Endothelial cell of umbilical vein (primary cell): Measurements from ENCODE around the gene NHLRC1. TPM values are rescaled to one million over a fixed set of nuclear protein-coding genes. Genes with fewer than 3 reads are reported as not detected.

ENCODE experiments used
- BruUV-seq: library from RNA; stranded (reverse); fragments of 400-500 nt; replicated peaks from 2 replicates; lab custom pipeline; 2021; lab: Mats Ljungman, UMichigan
- CTCF ChIA-PET: fragments of 300-600, 350-600 bp; sonication (Branson Sonifier 250); formaldehyde crosslinking; loops from one replicate; lab custom pipeline; 2021; ENCODE audit warnings: antibody characterized with exemption, inconsistent platforms; lab: Charles Lee
- POLR2A ChIA-PET: fragments of 300-600, 350-600 bp; sonication (Branson Sonifier 250); formaldehyde crosslinking; loops from one replicate; lab custom pipeline; 2021; ENCODE audit warnings: antibody characterized with exemption, inconsistent platforms; lab: Charles Lee
- DNase-seq: peaks from one replicate; pipeline ENCODE4 v3.0.0-alpha.2; 2011; ENCODE audit warnings: low read depth, low spot score
- FAIRE-seq: peaks from 2 replicates; lab custom pipeline; 2011; peaks lifted over from hg19 to GRCh38; lab: Jason Lieb, UNC
- H2AFZ ChIP-seq: 2 replicates; pipeline ENCODE4 v1.6.0; 2012; ENCODE audit warnings: low read depth, low read length, control low read depth, inconsistent platforms
- H3K27ac ChIP-seq: 2 replicates; pipeline ENCODE4 v1.5.1; 2011; ENCODE audit warnings: low read depth, mild to moderate bottlenecking, control low read depth, low read length, moderate library complexity; ENCODE audit not compliant: insufficient read depth
- H3K27me3 ChIP-seq, 2 experiments: 2 replicates each; pipeline versions ENCODE4 v1.6.0 to v1.6.1; 2011; ENCODE audit warnings: low read length in 2 of 2, mixed read lengths in 1 of 2; ENCODE audit not compliant: control insufficient read depth in 2 of 2, insufficient read depth in 2 of 2
- H3K36me3 ChIP-seq, 2 experiments: 2 replicates in 1 of 2; 3 replicates in 1 of 2; pipeline ENCODE4 v1.5.1; 2011; ENCODE audit warnings: low read length in 2 of 2, mild to moderate bottlenecking in 1 of 2, moderate library complexity in 1 of 2; ENCODE audit not compliant: control insufficient read depth in 2 of 2, insufficient read depth in 2 of 2; ENCODE audit errors: extremely low read depth in 1 of 2
- H3K4me1 ChIP-seq: 3 replicates; pipeline ENCODE4 v1.5.1; 2011; ENCODE audit warnings: mild to moderate bottlenecking, low read length; ENCODE audit not compliant: control insufficient read depth, insufficient read depth; ENCODE audit errors: extremely low read depth
- H3K4me2 ChIP-seq: 2 replicates; pipeline ENCODE4 v1.6.1; 2011; ENCODE audit warnings: low read length, control low read depth, mixed read lengths; ENCODE audit not compliant: insufficient read depth
- H3K4me3 ChIP-seq, 3 experiments: fragments of 200-600 bp in 1 of 3; sonication (generic), shearing (Covaris generic) in 1 of 3; replicated peaks in 1 of 3; 2 replicates each; pipeline ENCODE4 v1.5.1; 2011 to 2016; ENCODE audit warnings: control low read depth in 3 of 3, low read length in 3 of 3, mild to moderate bottlenecking in 2 of 3, inconsistent platforms in 1 of 3, low read depth in 1 of 3, moderate library complexity in 1 of 3; ENCODE audit not compliant: insufficient read depth in 1 of 3
- H3K79me2 ChIP-seq: 2 replicates; pipeline ENCODE4 v1.6.0; 2012; ENCODE audit warnings: low read length, inconsistent platforms; ENCODE audit not compliant: control insufficient read depth, insufficient read depth
- H3K9ac ChIP-seq: replicated peaks from 2 replicates; pipeline ENCODE3; 2011; ENCODE audit warnings: low read length, control low read depth; ENCODE audit not compliant: insufficient read depth; ENCODE audit errors: extremely low read depth
- H3K9me1 ChIP-seq: replicated peaks from 3 replicates; pipeline ENCODE4 v1.6.0; 2011; ENCODE audit warnings: mild to moderate bottlenecking, low read length; ENCODE audit not compliant: control insufficient read depth, insufficient read depth; ENCODE audit errors: extremely low read depth
- H3K9me3 ChIP-seq: replicated peaks from 2 replicates; pipeline ENCODE4 v1.5.1; 2012; ENCODE audit warnings: low read length, inconsistent platforms; ENCODE audit not compliant: control insufficient read depth, insufficient read depth
- H4K20me1 ChIP-seq: replicated peaks from 2 replicates; pipeline ENCODE3; 2011; ENCODE audit warnings: mild to moderate bottlenecking, low read length; ENCODE audit not compliant: control insufficient read depth, insufficient read depth; ENCODE audit errors: extremely low read depth
- EZH2 ChIP-seq: IDR thresholded peaks from 2 replicates; pipeline ENCODE4 v1.6.1; 2012; ENCODE audit warnings: borderline replicate concordance, low read depth, mild to moderate bottlenecking, moderate library complexity, low read length, inconsistent platforms; ENCODE audit not compliant: severe bottlenecking
- FOS ChIP-seq: IDR thresholded peaks from 2 replicates; pipeline ENCODE4 v1.6.1; 2011; ENCODE audit warnings: mild to moderate bottlenecking, low read length, moderate library complexity, borderline replicate concordance; ENCODE audit not compliant: insufficient read depth
- GATA2 ChIP-seq: IDR thresholded peaks from 2 replicates; pipeline ENCODE4 v1.7.0; 2011; ENCODE audit warnings: low read depth, mild to moderate bottlenecking, moderate library complexity, mixed read lengths, low read length; ENCODE audit not compliant: insufficient read length, insufficient read depth
- JUN ChIP-seq: IDR thresholded peaks from 2 replicates; pipeline ENCODE4 v1.6.1; 2011; ENCODE audit warnings: borderline replicate concordance, low read depth; ENCODE audit not compliant: insufficient read length, insufficient read depth
- MYC ChIP-seq: IDR thresholded peaks from one replicate; pipeline ENCODE4 v1.6.1; 2011; ENCODE audit warnings: mild to moderate bottlenecking, low read depth, low read length
- POLR2A ChIP-seq: IDR thresholded peaks from 2 replicates; pipeline ENCODE4 v1.6.1; 2012; ENCODE audit warnings: low read depth, mild to moderate bottlenecking, control low read depth, low read length
- POLR2AphosphoS5 ChIP-seq: IDR thresholded peaks from 2 replicates; pipeline ENCODE4 v1.6.1; 2012; ENCODE audit warnings: low read depth, mild to moderate bottlenecking, control low read depth, low read length, moderate library complexity; ENCODE audit not compliant: insufficient read depth
- dilution Hi-C: fragments of 300-500 bp; cut with MboI; formaldehyde crosslinking; loops from one replicate; pipeline ENCODE4 v1.15.0; 2019; ENCODE audit warnings: low sequenced_read_pairs; ENCODE audit not compliant: extremely low pct_ligation_motif_present
- intact Hi-C: fragments of 100-400 bp; cut with micrococcal nuclease; formaldehyde crosslinking; loops from one replicate; pipeline ENCODE4 v1.10.0; 2022
- polyA plus RNA-seq, 4 experiments: library from polyadenylated mRNA; depleted of rRNA in 3 of 4; stranded (reverse) in 3 of 4; unstranded in 1 of 4; fragments of >200 nt; gene quantifications; 2 replicates each; pipeline versions ENCODE4 v1.2.1 to v1.2.3, GENCODE V29; 2011 to 2012; ENCODE audit warnings: missing spikeins in 1 of 4
- total RNA-seq: library from RNA; stranded (reverse); gene quantifications from 2 replicates; pipeline ENCODE4 v1.2.3, GENCODE V29; 2021
- TF ChIP-seq, protein P1 (sequence below): IDR thresholded peaks from 2 replicates; pipeline ENCODE4 v1.6.1; 2011; ENCODE audit not compliant: insufficient read depth, insufficient read length
- TF ChIP-seq, protein P2 (sequence below), 2 donors: IDR thresholded peaks; 1 replicate in 1 of 2; 2 replicates in 1 of 2; pipeline ENCODE4 v1.5.1; 2011; ENCODE audit warnings: low read length in 2 of 2, mild to moderate bottlenecking in 2 of 2, moderate library complexity in 2 of 2, control low read depth in 1 of 2, inconsistent platforms in 1 of 2, low read depth in 1 of 2; ENCODE audit not compliant: insufficient read depth in 1 of 2; ENCODE audit errors: extremely low read depth in 1 of 2

The NHLRC1 gene
- total and polyA plus RNA-seq, 2 donors (not counting 3 experiments of a cell fraction or from before 2014, with no cell fraction given), result 1.7 to 2.3 TPM

DNA sequence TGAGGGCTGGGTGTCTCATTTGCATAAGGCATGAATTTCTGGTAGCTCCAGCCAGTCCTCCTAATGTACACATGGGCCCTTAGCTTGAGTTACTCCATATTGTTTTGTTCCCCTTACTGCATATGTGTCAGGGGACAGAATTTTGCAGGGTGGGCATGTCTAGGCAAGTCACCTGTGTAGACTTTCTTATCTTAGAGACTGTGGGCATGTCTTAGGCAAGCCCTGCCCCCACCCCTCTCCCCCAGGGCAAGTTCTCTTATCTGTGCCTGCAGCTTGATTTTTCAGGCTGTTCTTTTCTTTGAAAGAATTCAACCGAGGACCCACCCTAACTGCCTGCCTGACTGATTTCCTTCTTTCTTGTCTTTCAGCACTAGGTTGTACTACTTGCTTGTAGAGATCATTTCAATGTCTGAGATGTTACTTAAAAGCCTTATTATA lies 32.1 kb downstream of the NHLRC1 start:
- CTCF ChIA-PET, result no interaction called here

More for the DNA sequence above, 32.1 kb downstream of the NHLRC1 start:
- Histone ChIP-seq H2AFZ (no peak overlapping the region), H3K9me3 (no peaks in the 10 kb centered on the region), H4K20me1 (no peaks in the 10 kb centered on the region), H3K9ac (no peak overlapping the region), H3K27me3 (no peaks in the 10 kb centered on the region), H3K4me3 (no peak overlapping the region), H3K79me2 (no peaks in the 10 kb centered on the region), H3K9me1 (no peaks in the 10 kb centered on the region), H3K27ac (no peak overlapping the region), H3K36me3 (no peaks in the 10 kb centered on the region), H3K4me2 (no peak overlapping the region), H3K4me1 (no peaks in the 10 kb centered on the region)
- POLR2A ChIA-PET, result no interaction called here
- TF ChIP-seq, protein P1, sequence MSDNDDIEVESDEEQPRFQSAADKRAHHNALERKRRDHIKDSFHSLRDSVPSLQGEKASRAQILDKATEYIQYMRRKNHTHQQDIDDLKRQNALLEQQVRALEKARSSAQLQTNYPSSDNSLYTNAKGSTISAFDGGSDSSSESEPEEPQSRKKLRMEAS, result no peak
- TF ChIP-seq MYC (no peak), FOS (no peak), EZH2 (no peak), POLR2A (no peak), GATA2 (no peak), JUN (no peak), POLR2AphosphoS5 (no peak)
- TF ChIP-seq, protein P2, sequence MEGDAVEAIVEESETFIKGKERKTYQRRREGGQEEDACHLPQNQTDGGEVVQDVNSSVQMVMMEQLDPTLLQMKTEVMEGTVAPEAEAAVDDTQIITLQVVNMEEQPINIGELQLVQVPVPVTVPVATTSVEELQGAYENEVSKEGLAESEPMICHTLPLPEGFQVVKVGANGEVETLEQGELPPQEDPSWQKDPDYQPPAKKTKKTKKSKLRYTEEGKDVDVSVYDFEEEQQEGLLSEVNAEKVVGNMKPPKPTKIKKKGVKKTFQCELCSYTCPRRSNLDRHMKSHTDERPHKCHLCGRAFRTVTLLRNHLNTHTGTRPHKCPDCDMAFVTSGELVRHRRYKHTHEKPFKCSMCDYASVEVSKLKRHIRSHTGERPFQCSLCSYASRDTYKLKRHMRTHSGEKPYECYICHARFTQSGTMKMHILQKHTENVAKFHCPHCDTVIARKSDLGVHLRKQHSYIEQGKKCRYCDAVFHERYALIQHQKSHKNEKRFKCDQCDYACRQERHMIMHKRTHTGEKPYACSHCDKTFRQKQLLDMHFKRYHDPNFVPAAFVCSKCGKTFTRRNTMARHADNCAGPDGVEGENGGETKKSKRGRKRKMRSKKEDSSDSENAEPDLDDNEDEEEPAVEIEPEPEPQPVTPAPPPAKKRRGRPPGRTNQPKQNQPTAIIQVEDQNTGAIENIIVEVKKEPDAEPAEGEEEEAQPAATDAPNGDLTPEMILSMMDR (IDR thresholded peaks at IDR 0.05; ENCODE audit: extremely low read depth in 1 of 2, insufficient read depth in 1 of 2, low read depth in 1 of 2, low read length in 2 of 2), result no peak
- FAIRE-seq (no peak), DNase-seq (no peak)
- intact Hi-C loops, result no loop called here
- no TSS peak for BruUV-seq
- dilution Hi-C loops, result no loop called here
